HUDEP-2 (cell line): ENCODE results near the gene ADPRH.
"Not testable (repeated sequence)": the region's sequence is repeated elsewhere in the genome, so short reads cannot be mapped to it uniquely, and the experiment has no call there.

Experiments
- DNase-seq, 76 experiments: peaks; one replicate each; lab custom pipeline; 2025; ENCODE audit not compliant: unreplicated experiment in 76 of 76; lab: John Stamatoyannopoulos, UW

ADPRH gene

DNA sequence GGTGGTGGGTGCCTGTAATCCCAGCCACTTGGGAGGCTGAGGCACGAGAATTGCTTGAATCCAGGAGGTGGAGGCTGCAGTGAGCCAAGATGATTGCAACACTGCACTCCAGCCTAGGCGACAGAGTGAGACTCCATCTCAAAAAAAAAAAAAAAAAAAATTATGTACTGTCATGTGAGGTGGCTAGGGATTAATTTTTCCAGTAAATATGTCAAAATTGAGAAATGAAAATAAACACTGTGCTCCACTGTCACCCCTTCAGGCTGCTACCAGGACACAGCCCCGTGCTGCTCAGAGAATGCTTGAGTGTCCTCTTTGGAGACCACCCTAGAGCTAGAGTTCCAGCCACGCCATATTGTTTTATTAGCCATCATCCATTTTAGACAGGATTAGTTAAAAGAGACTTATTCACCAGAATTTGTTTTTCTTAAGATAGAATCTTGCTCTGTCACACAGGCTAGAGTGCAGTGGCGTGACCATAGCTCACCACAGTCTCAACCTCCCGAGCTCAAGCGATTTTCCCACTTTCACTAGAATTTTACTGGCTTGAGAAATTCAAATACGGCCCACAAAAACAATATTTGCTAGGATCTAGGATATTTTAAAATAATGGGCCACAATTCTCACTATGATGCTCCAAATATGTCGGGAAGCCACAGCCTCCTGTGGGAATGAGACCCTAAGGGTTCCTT lies 20.5 kb upstream of the ADPRH start:
- DNase-seq: no peak

DNA sequence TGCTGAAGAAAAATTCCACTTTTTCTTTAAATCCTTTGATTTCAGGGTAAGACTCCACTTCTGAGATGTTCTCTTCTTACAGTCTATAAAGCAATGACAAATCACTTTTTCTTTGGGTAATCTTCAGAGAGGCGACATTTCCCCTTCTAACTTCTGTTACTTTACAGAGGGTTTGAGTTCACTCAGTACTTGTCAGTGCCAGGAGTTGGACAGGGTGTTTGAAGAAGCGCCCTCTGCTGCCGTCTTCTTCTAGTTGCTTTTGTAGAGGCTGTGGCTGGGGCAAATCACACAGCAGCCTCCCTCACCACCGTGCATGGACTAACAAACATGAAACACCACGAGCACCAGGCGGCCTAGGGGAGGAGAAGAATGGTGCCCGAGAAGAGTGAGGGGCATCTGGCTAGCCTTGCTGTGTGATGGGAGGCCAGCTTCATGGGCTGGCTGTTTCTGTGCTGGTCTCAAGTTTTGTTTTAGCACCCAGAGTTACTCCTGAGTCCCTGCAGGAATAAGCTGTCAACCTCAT lies 19.8 kb upstream of the ADPRH start, which contains the start of gene CD80:
Gene CD80 (minus strand): TSS at position 174 of the 523 bp plus-strand sequence. CDS start 1,886 bp downstream, outside the sequence.
- peak in 57 of 76 experiments; percentile 2 to 69 (median 32) for DNase-seq

DNA sequence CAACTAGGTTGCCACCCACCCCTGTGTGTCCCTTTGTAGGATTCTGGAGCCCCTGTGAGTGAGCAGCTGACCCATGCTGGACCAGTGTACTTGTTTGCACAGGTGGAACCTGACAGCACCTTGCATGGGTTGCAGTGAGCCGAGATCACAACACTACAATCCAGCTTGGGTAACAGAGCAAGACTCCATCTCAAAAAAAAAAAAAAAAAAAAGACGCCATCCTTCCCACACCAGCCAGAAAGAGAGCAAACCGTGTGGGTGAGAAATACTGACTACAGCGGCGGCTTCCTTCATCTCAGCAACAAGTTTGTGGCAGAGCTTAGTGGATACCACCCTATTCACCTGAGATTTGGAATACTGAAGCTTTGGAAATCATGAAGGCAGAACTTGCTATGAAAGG lies 19.1 kb upstream of the ADPRH start:
- no peak for DNase-seq

DNA sequence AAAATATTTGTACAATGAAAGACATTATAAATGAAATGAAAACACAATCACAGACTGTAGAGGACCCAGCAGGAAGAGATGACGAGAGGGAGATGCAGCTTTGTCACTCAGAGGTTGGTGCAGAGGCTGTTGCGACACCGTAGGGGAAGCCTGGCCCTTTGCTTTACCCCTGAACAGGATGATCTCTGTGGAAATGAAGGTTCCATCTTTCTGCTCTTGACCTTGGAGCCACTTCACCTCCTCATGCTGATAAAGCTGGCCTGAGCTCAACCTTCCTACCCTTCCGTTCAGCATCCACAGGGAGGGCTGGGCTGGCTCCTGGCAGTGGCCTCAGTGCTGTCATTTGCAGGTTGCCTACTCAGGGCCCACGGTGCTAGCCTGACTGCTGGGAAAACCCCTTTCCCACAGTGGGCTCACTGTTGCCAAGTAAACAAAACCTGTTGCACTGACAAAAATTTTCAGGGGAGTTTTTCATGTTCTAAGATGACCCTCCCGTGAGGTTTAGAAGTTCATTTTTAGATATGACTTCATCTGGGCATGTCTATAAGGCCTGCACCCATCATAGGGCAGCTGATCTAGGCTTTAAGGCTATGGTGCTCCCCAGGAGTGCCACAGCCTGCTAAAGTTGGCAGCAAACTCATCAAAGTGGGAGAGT lies 16.9 kb upstream of the ADPRH start:
- no peak for DNase-seq

DNA sequence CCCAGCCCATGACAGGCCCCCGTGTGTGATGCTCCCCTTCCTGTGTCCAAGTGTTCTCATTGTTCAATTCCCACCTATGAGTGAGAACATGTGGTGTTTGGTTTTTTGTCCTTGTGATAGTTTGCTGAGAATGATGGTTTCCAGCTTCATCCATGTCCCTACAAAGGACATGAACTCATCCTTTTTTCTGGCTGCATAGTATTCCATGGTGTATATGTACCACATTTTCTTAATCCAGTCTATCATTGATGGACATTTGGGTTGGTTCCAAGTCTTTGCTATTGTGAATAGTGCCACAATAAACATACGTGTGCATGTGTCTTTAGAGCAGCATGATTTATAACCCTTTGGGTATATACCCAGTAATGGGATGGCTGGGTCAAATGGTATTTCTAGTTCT lies 16.0 kb upstream of the ADPRH start:
- DNase-seq: not testable (repeated sequence)

DNA sequence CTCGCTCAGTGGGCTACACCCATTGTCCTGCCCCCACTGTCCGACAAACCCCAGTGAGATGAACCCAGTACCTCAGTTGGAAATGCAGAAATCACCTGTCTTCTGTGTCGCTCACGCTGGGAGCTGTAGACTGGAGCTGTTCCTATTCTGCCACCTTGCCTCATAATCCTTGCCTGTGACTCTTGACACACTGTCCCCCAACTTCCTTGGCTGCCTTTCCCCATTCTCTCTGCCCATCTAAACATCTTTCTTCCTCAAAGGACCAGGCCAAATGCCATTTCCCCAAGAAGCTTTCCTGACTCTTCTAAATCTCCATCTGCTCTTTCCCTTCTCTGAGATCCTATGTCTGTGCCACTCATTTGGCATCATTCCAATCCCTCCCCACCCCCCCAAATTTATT lies 10.1 kb upstream of the ADPRH start:
- no peak for DNase-seq

DNA sequence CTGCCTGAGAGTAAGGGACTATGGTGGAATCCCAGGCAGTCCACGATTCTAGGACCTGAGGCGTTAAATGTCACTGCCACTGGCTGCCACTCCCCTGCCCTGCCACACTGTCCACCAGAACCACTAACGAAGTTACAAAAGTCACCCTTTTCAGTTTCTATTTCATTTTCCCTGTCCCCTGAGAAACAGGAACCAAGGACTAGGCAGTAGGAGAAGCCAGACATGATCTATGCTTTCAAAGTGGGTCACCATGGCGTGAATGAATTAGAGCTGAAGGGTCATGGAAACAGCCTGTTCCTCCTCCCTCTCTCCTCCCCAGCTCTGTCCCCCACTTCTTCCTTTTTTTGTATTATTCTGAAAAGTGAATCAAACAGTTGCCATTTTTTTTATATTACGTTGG lies 9.1 kb upstream of the ADPRH start:
- no peak for DNase-seq

DNA sequence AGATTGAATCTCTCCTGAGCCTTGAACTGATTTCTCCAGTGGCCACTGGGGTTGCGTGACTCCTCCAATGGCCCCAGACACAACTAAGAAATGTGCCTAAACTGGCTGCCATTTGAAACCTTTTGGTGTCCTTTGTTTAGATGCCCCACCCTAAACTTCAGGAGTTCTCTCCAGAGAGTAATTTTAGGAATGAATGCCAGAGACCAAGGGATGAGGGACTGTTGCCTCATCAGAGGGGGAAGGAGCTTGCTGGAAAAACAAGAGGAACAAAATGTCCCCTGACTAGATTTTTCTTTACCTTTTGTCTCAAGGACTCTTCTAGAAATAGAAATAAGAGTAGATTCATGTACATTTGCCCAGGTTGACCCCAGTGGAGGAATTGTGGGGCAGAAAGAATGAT lies 8.1 kb upstream of the ADPRH start:
- DNase-seq: no peak

DNA sequence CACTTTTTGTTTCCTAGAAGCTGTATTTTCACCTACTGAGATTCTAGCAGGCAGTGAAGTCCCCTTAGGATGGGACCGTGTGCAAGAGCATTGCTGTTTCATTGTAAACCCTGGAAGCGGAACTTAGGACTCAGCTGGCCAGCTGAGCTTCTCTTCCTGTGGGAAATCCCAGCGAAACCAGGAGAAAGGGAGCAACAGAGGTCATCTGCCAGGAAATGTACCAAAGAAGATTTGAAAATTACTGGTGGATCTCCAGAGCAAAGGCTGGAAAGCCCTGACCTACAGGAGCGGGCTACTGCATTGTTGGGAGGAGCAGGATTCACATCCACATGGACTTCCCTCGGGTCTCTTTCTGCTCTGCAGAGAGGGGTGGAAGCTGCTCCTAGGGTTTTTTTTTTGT lies 7.6 kb upstream of the ADPRH start:
- no peak for DNase-seq

DNA sequence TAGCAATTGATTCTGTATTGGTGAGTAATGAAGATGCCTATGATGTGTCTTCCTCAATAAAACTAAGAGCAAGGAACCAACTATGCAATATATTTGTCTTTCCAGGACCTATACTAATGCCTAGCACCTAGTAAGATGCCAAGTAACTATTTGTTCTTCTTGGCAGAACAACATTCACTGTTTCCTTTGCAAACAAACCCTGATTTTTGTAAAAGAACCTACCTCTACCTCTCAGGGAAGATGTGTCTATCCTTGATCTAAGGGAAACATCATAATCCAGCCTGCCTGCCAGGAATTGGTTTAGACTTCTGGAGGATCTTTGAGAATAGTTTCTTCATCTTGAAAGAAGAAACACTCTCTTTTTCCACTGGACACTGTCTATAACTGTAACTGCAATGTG lies 3.8 kb upstream of the ADPRH start:
- no peak for DNase-seq

DNA sequence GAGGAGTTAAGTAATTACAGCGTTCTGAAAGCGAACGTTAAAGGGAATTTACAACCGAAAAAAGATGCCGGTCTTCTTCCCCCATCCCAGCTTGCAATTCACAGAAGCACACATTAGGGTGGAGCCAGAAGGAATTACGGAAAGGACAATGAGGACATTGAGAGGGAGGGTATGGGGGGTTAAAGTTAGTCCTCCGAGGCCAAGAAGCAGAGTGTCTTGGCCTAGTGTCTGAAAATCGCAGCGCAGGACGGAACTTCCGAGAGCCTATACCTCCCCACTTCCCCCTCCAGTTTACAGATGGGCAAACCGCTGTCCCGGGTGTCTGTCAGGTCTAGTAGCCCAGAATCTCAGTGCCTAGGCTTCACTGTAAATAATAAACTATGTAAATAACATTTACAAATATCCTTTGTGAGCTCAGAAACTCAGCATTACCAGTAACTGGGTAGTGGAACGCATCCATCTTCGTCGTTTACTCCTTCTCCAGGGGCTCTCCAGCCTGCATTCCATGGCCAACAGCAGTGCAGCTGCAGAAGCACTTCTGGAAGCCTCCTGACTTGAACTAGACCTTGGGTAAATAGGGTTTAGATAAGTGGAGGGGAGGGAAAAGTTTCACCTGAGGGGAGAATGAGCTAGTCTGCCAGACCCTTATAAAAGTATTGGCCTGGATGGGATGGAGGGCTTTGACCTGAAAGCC lies 922 bp downstream of the ADPRH start:
- DNase-seq: no peak

DNA sequence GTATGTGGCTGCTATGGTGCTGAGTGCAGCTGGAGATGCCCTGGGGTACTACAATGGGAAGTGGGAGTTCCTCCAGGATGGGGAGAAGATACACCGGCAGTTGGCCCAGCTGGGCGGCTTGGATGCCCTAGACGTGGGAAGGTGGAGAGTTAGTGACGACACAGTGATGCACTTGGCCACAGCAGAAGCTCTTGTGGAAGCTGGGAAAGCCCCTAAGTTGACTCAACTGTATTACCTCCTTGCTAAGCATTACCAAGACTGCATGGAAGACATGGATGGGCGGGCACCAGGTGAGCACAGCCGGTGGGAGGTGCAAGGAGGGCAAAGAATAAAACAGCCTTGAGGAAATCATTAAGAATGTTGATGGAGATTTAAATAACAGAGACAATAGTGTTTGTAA lies 2.9 kb downstream of the ADPRH start:
- no peak for DNase-seq

DNA sequence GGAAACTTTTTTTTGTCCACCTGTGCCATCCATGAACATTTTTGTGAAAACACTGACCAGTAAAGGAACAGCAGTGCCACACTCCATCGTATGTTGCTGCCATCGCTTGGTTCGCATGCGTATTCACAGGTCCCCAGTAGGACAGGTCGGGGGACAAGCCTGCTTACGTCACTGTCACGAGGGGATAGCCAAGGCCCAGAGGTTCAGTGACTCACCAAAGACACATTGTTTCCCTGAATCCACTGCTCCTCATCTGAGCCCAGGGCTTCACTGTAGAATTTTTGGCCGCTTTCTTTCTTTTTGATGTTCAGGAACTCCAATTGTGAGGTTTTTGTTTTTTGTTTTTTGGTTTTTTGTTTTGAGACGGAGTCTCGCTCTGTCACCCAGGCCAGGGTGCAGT lies 5.9 kb downstream of the ADPRH start:
- DNase-seq: no peak

DNA sequence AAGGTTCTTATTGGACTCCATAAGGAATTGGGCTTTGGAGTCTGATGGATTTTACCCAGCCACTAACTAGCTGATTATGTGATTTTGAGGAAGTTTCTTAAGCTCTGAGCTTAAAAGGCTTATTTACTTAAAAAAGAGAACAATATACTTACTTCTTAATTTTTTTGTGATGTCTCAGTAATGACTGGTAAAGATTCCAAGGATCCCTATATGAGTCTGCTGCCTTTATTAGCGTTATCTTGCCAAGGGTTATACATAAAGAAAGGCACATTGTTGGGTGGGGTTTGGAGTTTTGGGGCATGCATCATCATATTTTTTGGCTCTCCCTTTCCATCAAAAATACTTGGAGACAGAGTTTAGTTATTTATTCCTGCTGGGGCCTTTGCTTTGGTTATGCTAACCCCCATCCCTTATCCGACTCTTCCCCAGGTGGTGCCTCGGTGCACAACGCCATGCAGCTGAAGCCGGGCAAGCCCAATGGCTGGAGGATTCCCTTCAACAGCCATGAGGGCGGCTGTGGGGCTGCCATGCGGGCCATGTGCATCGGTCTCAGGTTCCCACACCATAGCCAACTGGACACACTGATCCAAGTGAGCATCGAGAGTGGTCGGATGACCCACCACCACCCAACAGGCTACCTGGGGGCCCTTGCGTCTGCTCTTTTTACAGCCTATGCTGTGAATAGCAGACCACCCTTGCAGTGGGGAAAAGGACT lies 6.7 kb downstream of the ADPRH start:
- no peak for DNase-seq

DNA sequence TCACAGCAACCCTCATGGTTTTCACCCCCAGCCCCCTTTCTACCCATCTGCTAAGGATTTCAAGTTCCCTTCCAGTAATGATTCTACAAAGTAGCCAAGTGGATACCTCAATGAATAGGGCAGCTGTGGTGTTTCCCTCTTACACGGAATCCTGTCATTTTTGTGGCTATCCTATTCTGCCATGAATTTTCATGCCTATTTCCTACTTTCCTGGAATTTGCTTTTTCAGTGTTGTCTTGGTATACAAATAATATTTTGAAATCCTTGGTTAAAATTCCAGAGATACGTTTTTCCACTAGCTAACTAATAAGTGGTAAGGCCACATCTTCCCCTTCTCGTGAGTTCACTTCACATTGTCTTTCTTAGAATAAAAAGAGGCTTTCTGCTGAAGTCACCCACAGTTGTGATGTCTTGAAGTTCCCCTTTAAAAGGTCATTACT lies 7.5 kb downstream of the ADPRH start:
- DNase-seq: no peak

DNA sequence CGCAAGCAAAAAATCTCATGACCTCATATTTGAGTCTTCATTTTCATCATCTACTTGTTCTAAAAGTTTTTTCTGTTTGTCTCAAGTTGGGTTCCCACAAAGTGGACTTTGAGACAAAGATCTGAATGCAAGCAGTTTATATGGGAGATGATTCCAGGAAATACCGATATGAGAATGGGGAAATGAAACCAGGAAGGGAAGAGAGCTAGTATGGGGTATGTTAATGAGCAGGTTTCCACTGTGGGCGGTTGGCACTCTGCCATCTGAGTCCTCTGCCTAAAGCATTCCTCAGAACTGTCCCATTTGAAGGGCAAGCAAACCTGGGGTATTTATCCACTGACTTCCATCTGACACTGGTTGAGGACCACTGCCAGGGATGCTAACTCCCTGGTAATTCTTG lies 8.8 kb downstream of the ADPRH start:
- no peak for DNase-seq

DNA sequence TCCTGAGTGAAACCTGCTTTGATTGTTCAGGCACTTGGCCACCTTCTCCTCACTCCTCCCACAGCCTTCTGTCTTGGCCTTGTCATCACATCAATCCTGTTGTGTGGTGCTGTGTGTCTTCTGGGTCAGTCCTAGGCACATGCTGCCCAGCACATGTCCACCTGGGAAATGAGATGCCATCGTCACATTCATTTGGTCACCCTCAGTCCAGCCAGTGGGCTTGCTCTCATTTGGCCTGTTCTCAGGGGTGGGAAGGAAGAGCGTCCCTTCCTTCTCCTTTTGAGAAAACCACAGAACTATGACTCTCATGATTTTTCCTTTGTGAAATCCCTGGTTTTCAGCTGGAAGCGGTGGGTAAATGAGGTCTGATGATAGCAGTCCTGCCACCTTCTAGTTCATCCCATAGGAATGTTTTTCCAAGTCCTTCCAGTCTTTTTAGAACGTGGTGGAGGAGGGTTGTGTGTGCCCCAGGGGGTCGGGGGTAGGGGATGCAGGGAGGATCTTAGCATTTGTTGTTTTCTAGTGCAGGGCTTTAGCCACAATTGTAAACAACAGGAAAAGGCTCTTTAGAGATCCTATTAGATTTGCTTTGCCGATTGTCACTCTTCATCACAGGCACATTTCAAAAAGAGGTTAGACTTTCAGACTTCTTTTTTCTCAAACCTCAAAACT lies 9.9 kb downstream of the ADPRH start:
- DNase-seq: no peak

DNA sequence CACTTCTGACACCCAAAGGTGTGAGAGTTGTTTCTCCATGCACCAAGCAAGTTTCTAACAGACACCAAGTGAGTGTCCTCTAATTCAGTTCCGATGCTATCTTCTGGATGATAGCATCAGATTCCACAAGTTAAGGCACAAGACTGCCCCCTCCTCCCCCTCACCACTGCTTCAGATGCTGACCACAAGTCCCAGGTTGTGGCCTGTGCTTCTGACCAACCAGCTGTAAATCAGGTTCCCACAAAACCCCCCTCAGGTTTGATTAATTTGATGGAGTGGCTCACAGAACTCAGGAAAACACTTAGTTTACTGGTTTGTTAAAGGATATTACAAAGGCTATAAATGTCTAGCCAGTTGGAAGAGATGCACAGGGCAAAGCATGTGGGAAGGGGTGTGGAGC lies 11.4 kb downstream of the ADPRH start:
- no peak for DNase-seq

DNA sequence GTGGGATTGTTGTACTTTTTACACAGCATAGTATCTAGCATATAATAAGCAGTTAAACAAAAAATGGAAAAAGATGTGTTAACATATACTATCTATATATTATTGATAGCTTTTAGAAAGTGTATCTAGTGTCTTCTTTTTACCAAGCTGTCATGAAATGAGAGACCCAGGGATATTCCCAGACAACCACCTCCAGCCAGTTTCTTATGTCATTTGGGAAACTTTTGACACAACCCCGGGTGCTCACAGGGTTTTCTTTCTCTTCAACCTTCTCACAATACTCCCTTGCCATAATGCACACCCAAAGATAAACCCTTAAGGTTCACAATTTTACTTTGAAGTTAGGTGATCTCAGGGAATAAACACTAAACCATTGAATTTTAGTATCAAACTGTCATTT lies 13.6 kb downstream of the ADPRH start:
- no peak for DNase-seq

DNA sequence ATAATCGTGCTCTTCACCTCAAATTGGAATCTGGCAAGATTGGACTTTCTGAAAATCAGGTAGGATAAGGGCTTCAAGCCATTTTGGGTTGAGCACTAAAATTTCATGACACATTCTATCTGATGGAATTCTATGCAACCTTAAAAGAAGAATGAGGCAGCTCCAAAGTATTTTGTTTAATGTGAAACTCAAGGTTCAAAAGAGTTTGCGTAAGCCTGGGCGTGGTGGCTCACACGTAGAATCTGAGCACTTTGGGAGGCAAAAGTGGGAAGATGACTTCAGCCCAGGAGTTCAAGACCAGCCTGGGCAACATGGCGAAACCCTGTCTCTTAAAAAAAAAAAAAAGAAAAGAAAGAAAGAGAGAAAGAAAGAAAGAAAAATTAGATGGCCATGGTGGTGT lies 14.8 kb downstream of the ADPRH start:
- no peak for DNase-seq
